Skin of body (tissue), 2 donors: ENCODE results near the gene PRPS2. TPM values are rescaled to one million over a fixed set of nuclear protein-coding genes. Genes with fewer than 3 reads are reported as not detected.
A peak's percentile ranks its signal among the peaks of the same experiment; 100 is the strongest.

ENCODE experiments used
- DNase-seq: peaks from one replicate; lab custom pipeline; 2025; lab: John Stamatoyannopoulos, UW
- total RNA-seq: library from RNA; depleted of rRNA; stranded (reverse); fragments of >200 nt; gene quantifications from one replicate; pipeline ENCODE4 v1.2.3, GENCODE V29; 2014

The PRPS2 gene
- total RNA-seq: 22.5 TPM

DNA sequence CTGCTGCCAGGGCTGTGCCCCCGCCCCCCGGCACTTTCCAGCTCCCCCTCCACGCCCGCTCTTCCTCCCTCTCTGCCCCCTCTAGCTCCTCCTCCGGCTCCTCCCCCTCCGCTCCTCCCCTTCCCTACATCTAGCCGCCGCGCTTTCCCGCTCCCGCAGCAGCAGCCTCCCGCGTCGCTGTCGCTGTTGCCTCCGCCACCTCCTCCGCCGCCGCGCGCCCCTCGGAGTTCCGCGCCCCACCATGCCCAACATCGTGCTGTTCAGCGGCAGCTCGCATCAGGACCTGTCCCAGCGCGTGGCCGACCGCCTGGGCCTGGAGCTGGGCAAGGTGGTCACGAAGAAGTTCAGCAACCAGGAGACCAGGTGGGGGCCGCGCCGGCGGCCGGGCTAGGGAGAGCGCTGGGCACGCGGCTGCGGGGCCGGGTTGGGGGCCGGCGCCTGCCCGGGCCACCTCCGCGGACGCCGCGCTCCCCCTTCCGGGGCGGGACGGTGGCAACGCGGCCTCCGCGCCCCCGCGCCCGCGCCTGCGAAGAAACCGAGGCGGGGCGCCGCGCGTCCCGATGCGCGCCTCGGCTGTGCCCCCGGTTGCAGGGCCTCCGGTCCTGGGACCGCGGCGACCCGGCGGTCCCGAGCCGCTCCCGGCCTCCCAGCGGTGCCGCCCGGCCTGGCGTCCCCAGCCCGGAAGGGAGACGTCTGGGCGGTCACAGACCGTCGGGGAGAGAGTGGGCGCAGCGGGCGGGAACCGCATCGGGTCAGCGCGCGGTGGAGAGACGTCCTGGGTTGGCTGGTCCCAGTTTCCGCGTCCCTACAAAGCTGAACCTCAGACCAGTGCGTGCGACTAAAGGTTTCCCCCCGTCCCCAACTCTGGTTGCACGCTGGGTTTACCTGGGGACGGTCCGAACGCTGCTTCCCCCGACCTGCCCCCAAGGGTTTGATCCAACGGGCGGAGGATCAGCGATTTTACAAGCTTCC lies at the start of gene PRPS2:
TSS of gene PRPS2 (plus strand) at position 156 of the 972 bp plus-strand sequence. CDS start at position 242, 86 bp downstream.
- DNase-seq: peak; percentile 5

DNA sequence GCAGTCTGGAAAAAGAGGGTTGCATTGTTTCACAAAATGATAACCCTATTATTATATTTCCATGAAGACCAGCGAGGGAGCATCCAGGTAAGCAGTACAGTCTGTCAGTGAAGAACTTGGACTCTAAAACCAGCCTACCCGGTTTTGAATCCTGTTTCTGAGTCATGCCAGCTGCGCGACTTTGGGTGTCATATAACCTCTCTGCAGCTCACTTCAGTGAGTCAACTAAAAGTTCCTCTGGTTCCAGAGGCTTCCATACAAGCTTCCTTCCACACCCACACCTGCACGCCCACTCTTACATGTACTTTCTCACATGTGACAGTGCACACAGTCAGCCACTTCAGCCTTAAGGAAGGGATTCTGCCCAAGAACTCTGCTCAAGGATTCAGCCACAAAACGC lies 49.8 kb upstream of the PRPS2 start:
- no peak for DNase-seq

DNA sequence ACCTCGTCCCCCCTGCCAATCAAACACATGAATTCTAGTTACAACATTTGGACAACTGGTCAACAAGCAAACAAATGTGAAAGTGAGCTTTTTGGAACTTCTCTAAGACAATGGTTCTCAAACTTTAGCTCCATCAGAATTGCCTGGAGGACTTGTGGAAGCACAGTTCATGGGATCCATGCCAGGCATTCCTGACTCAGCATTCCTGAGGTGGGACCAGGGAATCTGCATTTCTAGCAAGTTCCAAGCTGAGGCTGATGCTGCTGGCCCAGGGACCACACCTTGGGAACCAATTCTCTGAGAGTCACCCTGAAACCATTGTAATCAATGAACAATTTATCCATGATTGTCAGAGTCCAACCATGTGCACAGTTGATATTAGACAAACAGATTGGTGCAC lies 43.8 kb upstream of the PRPS2 start:
- DNase-seq: no peak

DNA sequence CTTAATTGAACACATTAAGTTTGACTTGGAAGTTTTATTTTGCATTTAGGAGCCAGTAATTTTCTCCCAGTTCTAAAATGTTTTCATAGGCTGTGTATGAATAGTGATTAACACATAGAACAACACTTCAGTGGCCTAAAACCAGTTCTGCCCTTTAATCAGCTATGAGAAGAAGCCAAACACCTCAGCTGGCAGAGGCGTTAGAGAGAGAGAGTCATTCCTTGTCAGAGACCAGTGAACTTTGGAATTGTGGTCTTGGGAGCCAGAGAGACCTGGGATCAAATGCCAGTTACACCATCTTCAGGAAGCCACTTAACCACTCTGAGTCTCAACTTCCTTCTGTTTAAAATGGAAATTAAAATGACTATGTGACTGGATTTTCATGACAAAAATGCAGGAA lies 39.3 kb upstream of the PRPS2 start:
- DNase-seq: no peak

DNA sequence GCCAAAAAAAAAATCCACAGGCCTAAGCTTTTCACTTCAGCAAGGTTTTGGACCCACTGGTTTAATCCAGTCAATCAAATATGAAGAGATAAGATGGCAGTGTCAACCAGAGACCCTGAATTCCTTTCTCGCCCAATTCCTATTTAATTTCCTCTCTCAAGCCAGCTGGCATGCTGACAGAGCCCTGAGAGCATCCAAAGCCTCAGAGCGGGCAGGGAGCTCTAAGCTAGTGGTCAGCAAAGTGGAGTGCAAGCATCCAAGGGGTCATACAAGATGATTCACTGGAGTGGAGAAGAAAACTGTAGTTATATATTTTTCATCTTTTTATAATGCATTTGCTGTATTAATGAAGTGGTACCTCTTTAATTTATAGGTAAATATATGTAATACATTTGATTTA lies 37.8 kb upstream of the PRPS2 start:
- DNase-seq: no peak

DNA sequence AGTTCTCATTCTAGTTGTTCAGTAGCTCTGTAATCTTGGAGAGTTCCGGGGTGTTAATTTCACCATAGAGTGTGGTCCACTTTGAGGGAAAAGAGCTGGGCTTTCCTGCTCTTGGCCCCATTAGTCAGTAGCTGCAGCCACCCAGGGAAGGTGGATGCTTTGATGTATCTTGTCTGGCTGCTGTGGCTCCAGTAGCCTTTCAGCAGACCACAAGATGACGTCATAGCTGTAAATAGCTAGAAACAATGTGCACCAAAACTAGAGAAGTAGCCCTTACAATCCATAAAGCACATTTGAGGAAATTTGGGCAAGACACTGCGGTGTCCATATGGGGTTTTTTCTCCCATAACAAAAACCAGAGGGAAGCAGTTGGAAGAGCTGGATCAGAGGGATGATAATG lies 32.9 kb upstream of the PRPS2 start:
- no peak for DNase-seq

DNA sequence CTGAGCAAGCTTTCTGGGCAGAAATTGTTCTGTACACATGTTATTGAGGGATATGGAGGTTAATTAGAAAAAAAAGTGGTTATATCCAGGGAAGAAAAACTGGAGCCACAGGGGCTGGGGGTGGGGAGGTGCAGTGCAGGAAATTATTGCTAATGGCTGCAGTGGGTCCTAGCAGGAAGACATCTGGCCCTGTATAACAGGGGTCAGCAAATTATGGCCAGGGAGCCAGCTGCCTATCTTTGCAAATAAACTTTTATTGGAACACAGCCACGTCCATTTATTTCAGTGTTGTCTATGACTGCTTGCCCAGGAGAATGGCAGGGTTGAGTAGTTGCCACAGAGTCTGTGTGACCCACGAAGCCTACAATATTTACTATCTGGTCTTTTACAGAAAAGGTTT lies 23.4 kb upstream of the PRPS2 start:
- no peak for DNase-seq

DNA sequence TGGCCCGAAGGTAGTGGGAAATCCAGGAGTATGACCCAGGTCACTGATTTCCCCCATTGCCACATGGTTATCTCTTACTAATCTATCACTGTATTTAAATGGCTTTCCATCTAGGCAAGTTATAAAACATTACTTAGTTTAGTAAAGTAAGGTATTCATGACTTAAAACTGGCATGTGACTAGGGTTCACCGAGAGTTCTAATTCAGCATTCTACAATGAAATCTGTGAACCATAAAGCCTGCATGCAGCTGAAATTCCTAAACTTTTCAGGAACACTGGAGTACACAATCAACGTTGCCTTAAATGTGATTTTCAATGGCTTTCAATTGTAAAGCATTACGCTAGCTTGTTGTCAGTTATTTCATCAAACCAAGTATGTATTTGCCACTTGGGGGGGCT lies 22.7 kb upstream of the PRPS2 start:
- DNase-seq: no peak

DNA sequence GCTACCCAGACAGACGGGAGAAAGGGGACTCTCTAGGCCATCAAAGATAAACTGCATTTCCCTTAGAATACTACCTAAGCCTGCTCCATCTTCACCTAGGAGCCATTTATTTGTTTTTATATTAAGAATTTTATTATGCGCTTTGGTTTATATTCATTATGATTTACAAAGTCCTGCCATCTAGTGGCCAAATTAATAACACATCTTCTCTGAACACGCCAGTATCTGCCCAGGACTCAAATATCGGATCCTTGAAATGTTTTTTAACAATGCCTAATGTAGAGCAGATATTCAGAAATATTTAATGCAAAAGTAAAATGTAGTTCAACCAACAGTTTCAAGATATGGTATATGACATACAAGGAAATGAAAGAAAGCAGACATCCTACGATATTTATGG lies 20.8 kb upstream of the PRPS2 start:
- DNase-seq: no peak

DNA sequence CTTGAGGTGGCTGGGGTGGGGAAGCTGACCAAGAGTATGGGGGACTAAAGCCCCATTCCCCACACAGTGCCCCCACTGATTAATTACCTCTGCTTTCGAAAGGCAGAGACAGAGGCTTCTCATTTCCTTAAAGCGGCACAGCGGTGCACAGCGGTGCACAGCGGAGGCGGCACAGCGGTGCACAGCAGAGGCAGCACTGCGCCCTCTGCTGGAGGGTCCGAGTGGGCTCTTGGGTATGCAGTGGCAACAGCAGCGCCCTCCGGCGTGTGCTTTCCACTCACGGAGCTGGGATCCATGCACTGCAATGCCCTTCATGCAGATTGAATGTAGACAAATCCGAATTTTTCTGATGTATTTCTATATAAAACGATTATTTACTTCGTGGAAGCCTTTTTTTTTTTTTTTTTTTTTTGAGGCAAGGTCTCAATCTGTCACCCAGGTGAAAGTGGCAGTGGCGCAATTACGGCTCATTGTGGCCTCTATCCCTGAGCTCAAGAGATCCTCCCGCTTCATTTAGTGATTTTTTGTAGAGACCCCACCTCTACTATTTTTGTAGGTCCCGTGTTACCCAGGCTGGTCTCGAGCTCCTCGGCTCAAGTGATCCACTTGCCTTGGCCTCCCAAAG lies 19.7 kb upstream of the PRPS2 start:
- DNase-seq: no peak

DNA sequence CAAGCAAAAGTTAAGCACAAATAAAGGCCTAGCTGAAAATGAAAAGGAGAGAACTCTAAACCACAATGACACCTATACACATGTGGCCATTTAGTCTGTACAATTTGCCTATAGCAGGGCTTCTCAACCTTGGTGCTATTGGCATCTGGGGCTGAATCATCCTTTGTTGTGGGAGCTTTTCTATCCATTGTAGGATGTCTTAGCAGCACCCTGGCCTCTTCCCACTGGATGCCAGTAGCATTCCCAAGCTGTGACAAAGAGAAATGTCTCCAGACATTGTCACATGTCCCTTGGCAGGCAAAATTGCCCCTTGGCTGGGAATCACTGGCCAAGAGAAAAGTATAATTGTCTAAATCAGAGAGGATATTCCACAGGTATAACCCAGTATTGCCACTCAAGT lies 13.5 kb upstream of the PRPS2 start:
- no peak for DNase-seq

DNA sequence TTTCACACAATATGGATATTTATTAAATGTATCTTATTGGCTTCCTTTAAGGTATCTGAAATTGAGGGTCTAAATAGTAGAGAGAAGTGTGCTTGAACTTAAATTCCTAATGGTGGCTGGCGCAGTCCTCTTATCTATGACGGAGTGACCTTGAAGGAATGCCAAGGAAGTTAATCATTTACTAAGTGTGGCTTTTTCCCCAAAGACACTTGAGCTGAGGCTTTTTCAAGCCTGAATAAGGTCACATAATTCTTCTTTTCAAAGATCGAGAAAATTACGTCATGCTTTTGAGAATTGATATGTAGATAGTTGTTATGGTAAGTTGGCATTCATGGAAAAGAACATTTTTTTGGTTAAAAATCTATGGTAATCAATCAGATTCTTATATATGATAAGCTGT lies 11.7 kb upstream of the PRPS2 start:
- DNase-seq: no peak

DNA sequence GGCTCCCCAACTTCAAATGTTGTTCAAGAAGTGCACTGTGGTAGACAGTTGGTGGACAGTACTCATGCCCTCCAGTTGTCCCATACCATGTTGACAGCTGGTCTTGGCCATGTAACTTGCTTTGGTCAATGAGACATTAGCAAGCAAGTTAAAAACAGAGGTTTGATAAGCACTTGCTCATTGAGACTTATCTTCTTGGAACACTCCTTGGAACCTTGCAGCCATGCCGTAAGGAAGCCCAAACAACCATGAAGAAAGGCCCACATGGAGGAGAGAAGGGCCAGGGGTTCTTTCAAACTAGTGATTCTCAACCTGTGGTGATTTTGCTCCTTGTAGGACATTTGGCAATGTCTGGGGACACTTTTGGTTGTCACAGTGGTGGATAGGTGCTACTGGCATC lies 2.6 kb upstream of the PRPS2 start:
- DNase-seq: no peak

DNA sequence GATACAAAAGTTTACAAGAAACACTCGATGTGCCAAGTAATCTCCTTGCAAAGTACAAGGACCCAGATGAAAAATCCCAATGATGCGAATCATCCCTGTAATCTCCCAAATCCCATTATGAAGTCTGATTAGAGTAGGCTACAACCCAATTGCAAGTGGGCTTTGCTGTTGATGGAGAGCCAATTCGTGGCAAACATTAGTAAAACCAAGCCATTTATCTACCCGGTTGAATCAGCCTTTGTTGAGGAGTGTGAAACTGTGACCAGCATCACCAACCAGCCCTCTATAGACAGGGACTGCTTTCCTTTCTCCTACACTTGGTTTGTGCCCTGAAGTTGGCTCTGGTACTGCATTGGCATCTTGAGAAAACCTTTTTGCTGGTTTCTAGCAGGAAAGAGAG lies 1.2 kb upstream of the PRPS2 start:
- DNase-seq: no peak

DNA sequence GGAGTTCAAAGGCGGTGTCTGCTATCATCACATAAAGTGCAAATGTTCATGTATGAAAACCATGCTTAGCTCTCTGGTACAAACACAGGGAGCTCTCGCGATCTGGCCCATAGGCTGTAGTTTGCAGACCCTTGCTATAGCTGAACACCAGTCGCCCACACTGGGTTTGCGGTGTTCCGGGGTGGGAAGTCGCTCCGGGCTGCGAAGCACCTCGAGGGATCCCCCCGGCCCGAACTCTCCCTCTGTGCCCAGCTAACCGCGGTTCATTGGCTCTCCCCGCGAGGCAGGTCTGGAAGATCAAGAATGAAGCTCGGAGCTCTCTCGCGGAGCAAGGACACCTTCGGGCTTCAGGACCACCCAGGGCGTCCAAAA lies 341 bp upstream of the PRPS2 start:
- no peak for DNase-seq

DNA sequence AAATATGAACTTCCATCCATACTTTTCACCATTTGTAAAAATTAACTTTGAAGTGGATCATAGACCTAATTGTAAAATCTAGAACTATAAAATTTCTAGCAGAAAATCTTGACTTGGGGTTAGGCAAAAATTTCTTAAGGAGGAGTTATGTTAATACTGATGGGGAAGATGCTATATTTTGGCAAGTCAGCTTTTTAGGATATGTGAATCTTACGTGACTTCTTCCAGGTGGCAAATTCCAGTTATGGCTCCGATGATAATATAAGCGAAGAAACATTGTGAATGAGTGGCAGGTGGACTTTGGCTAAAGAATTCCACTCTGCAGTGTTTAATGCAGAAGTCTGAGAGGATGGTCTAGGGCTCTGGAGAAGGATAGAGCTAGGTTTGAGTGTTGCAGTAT lies 1.5 kb downstream of the PRPS2 start:
- DNase-seq: no peak

DNA sequence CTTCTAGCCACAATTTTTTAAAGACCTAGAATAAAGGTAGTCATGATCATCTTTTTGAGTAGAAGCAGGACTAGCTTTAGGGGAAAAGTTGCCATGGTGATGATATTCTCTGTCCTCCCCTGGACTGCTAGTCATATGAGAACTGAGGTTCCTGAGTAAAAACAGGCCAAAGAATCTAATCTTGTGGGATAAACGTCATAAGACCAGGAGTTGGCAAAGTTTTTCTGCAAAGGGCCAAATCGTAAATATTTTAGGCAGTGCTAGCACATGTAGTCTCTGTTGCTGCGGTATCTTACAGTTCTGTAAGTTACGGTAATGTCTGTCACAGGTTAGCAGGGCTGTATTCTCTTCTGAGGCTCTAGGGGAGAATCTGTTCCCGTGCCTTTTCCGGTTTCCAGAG lies 3.4 kb downstream of the PRPS2 start:
- DNase-seq: no peak

DNA sequence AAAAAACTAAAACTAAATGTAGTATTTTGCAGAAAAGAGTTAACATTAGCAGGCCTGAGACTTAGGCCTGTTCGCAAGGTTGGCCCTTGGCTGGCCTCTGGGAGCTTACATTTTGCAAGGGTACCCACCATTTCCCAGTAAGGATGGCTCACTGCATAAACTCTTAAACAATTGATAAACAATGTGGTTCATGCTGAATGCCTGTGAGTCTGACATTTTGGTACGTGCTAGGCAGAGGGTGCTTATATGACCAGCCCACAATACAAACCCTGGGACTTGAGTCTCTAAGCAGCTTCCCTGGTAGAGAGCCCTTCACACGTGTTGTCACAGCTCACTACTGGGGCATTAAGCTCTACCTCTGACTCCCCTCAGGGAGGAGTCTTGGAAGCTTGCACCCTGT lies 7.4 kb downstream of the PRPS2 start:
- no peak for DNase-seq

DNA sequence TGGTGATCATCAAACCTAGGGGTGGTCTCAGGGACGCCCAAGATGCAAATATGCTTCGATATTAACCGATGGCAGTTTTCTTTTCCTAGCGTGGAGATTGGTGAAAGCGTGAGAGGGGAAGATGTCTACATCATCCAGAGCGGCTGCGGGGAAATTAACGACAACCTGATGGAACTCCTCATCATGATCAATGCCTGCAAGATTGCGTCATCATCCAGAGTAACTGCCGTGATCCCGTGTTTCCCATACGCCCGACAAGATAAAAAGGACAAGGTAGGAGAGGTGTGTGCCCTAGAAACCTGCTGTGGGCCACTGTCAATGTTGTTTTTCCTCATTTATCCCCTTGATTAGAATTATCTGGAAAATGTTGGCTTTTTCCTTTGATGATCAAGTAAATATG lies 7.9 kb downstream of the PRPS2 start:
- DNase-seq: no peak

DNA sequence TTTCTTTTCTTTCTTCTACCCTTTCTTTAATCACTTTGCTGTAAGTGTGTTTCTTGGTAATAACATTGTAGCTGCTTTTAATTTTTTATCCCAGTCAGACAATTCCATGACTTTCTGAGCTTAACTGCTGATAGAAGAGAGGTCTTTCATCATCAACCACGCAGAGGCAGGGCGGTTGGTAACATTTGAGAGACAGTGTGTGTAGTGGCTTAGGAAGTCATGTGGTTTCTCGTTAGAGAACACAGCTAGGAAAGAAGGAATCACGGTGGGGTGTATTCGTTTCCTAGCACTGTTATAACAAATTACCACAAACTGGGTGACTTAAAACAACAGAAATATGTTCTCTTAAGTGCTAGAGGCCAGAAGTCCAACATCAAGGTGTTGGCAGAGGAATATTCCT lies 11.5 kb downstream of the PRPS2 start:
- DNase-seq: no peak

DNA sequence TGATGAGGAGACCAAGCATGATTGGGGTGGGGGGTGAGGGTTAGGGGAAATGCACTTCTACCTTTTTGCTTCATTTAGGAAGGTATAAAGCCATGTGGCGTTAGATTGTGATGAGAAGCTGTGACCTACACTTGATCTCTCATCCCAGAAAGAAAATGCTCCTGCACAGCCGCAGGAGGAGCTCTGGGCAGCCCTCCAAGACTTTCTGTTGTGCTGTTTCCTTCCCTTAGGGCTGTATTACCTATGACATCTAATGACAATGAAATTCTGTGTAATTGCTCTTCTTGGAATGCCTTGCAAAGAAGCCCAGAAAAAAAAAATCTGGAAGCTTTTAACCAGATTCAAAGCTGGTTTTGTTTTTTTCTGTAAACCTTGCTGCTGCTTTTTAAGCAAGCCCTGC lies 13.4 kb downstream of the PRPS2 start:
- no peak for DNase-seq

DNA sequence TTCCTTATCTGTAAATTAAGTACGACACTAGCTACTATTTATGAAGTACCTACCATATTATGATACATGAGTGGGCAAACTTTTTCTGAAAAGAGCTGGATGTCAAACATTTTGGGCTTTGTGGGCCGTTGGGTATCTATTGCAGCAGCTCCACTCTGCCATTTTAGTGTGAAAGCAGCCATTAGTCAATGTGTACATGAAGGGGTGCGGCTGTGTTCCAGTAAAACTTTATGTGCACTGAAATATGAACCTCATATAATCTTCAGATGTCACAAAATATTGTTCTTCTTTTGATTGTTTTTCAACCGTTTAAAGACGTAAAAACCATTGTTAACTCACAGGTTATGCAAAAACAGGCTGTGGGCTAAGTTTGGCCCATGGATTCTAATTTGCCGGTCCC lies 14.1 kb downstream of the PRPS2 start:
- DNase-seq: no peak

DNA sequence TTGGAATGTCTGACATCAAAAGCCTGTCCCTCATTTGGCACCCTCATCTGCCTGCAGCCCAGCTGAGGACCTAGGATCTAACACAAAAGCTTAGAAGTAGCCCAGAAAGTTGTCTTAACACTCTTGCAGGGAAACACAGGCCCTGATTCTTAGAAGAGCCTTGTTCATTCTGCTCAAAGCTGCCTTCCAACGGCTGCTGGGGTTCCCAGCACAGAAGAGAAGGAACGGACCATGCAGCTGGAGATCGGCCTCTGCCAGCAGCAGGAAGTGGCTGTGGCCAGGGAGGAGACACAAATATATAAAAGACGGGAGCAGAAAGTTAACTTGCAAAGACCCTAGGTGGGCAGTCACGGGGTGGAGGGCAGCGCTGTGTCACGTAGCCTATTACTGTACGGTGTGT lies 20.4 kb downstream of the PRPS2 start:
- DNase-seq: no peak
